Endothelial cell (in vitro differentiated cells): Measurements from ENCODE around the gene SEC11A. TPM values are rescaled to one million over a fixed set of nuclear protein-coding genes. Genes with fewer than 3 reads are reported as not detected.

ENCODE experiments used
- DNase-seq: peaks from one replicate; pipeline ENCODE4 v3.0.0; 2021; ENCODE audit warnings: low spot score
- H3K27ac Mint-ChIP-seq: one replicate; pipeline ENCODE4 v1.8.0; 2021; ENCODE audit warnings: mixed read lengths, inconsistent platforms; ENCODE audit not compliant: unreplicated experiment
- H3K27me3 Mint-ChIP-seq: one replicate; pipeline ENCODE4 v1.8.0; 2021; ENCODE audit warnings: mild to moderate bottlenecking, moderate library complexity, mixed read lengths, inconsistent platforms; ENCODE audit not compliant: unreplicated experiment
- H3K36me3 Mint-ChIP-seq: one replicate; pipeline ENCODE4 v1.8.0; 2021; ENCODE audit warnings: mild to moderate bottlenecking, low read depth, mixed read lengths, inconsistent platforms; ENCODE audit not compliant: unreplicated experiment
- H3K4me1 Mint-ChIP-seq: one replicate; pipeline ENCODE4 v1.8.0; 2021; ENCODE audit warnings: mild to moderate bottlenecking, mixed read lengths, inconsistent platforms; ENCODE audit not compliant: unreplicated experiment
- H3K4me3 Mint-ChIP-seq: one replicate; pipeline ENCODE4 v1.8.0; 2021; ENCODE audit warnings: mild to moderate bottlenecking, mixed read lengths, inconsistent platforms; ENCODE audit not compliant: unreplicated experiment
- H3K9me3 Mint-ChIP-seq: one replicate; pipeline ENCODE4 v1.8.0; 2021; ENCODE audit warnings: mixed read lengths, inconsistent platforms; ENCODE audit not compliant: unreplicated experiment
- long read RNA-seq: library from polyadenylated mRNA; unstranded; transcript quantifications from one replicate; pipeline ENCODE4 v2.0.0, GENCODE V29; 2020; ENCODE audit not compliant: unreplicated experiment
- total RNA-seq: library from RNA; stranded (reverse); fragmentation: NEBNext Ultra II Directional; extraction: Animal tissue kit (Norgen Biotek cat#: 25700); gene quantifications from one replicate; pipeline ENCODE4 v1.2.1, GENCODE V29; 2021; ENCODE audit not compliant: unreplicated experiment
- TF ChIP-seq, protein P1 (sequence below): fragments of 200-600 bp; sonication (generic); IDR thresholded peaks from one replicate; pipeline ENCODE4 v1.5.0; 2021; ENCODE audit warnings: antibody characterized with exemption; ENCODE audit not compliant: unreplicated experiment

The SEC11A gene
- 204 TPM for total RNA-seq
- long read RNA-seq, transcript SEC11A-205 (5 exons, 882 nt), result minor isoform, 7 of 179 reads
- long read RNA-seq, transcript SEC11A-201 (6 exons, 1,656 nt), result major isoform, 153 of 179 reads
- long read RNA-seq, transcript SEC11A-202 (7 exons, 1,223 nt), result minor isoform, 10 of 179 reads
- long read RNA-seq, partial matches to known transcripts, result 1 of 179 reads
- long read RNA-seq, other reads (novel, unspliced or antisense), result 4 of 179 reads

DNA sequence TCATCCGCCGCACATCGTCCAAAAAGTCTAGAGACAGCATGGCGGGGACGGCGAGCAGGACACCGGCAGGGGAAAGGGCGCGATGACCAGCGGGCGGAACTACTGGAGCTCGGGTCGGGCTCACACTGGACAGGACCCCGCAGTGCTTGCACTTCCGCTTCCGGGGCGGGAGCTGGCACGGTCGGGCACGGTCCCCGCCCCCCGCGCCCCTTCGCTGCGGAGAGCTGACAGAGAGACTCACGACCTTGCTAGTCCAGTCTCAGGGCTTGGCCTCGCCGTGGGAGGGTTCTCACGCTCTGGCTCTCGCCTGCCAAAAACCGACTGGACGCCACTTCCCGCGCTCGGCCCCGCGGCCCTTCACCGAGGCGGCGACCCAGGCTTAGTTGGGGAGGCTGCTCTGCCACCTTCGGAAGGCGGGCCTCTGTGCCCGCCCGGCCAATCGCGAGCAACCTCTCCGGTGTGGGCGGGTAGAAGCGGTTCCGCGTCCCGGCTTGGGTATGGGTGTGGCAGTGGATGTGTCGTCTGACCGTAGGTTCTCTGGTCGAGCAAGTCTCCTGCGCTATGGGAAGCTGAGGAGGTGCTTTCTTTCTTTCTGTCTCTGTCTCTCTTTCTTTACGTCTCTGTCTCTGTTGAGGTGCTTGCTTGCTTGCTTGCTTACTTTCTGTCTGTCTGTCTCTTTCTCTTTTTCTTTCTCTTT, at the start of gene SEC11A:
TSS of gene SEC11A (minus strand) at position 104 of the 697 bp plus-strand sequence. CDS start at position 40, 64 bp downstream.
- H3K4me3 Mint-ChIP-seq, result peak within 1 kb of the TSS; percentile 99
- peak; percentile 91 for DNase-seq
- H3K9me3 Mint-ChIP-seq, result no peaks in the 10 kb centered on the region
- TF ChIP-seq, protein P1, sequence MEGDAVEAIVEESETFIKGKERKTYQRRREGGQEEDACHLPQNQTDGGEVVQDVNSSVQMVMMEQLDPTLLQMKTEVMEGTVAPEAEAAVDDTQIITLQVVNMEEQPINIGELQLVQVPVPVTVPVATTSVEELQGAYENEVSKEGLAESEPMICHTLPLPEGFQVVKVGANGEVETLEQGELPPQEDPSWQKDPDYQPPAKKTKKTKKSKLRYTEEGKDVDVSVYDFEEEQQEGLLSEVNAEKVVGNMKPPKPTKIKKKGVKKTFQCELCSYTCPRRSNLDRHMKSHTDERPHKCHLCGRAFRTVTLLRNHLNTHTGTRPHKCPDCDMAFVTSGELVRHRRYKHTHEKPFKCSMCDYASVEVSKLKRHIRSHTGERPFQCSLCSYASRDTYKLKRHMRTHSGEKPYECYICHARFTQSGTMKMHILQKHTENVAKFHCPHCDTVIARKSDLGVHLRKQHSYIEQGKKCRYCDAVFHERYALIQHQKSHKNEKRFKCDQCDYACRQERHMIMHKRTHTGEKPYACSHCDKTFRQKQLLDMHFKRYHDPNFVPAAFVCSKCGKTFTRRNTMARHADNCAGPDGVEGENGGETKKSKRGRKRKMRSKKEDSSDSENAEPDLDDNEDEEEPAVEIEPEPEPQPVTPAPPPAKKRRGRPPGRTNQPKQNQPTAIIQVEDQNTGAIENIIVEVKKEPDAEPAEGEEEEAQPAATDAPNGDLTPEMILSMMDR, result no peak
- peaks cover 19% of the 10 kb centered on the region for H3K4me1 Mint-ChIP-seq
- H3K27ac Mint-ChIP-seq, result peak within 1 kb of the TSS; percentile 67
- H3K27me3 Mint-ChIP-seq, result peaks cover 3% of the 10 kb centered on the region
- peaks cover 4% of the 10 kb centered on the region for H3K36me3 Mint-ChIP-seq

DNA sequence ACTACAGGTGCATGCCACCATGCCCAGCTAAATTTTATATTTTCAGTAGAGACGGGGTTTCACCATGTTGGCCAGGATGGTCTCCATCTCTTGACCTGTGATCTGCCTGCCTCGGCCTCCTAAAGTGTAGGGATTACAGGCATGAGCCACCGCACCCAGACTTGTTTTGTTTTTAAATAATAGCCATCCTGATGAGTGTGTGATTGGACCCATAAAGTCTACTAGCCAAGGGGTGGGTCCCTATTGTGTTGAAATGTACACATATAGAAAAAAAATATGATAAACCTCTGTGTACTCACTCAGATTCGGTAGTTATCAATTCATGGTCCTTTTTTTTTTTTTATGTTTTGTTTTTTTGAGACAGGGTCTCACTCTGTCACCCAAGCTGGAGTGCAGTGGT, 49.7 kb upstream of the SEC11A start:
- peaks cover 6% of the 10 kb centered on the region for H3K36me3 Mint-ChIP-seq

DNA sequence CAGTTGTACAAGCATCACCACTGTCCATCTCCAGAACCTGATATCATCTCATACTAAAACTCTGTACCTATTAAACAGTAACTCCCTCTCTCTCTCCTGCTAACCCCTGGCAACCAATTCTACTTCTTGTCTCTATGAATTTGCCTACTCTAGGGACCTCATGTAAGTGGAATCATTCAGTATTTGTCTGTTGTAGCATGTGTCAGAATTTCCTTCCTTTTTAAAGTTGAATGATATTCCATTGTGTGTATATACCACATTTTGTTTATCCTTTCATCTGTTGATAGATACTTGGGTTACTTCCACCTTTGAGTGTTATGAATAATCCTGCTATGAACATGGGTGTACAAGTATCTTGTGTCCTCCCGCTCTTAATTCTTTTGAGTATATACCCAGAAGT, 49.0 kb upstream of the SEC11A start:
- no peaks in the 10 kb centered on the region for H3K4me1 Mint-ChIP-seq

More for the DNA sequence above, 49.7 kb upstream of the SEC11A start:
- H3K4me3 Mint-ChIP-seq, result no peak overlapping the region
- H3K27ac Mint-ChIP-seq, result peak overlapping the region; percentile 17
- H3K9me3 Mint-ChIP-seq, result no peaks in the 10 kb centered on the region
- no peaks in the 10 kb centered on the region for H3K27me3 Mint-ChIP-seq
- DNase-seq, result no peak
- TF ChIP-seq, protein P1, result no peak
- peaks cover under 1% of the 10 kb centered on the region for H3K4me1 Mint-ChIP-seq

DNA sequence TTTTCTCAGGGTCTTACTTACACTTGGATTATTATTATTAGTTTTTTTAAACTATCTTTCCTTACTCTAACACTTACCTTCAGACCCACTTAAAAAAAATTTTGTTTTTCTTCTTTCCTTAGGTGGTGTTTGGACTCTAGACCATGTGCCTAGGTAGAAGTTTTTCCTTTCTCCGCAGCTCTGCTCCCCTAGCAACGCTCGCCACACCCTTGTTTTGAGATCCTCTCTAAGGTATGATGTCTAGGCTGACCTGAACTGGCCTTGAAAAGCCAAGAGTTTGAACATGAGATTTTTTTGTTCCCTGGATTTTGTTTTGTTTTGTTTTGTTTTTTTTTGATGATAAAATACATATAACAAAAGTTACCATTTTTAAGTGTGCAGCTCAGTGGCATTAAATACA, 48.6 kb upstream of the SEC11A start:
- Mint-ChIP-seq H3K9me3 (no peaks in the 10 kb centered on the region), H3K4me3 (no peak overlapping the region), H3K27me3 (no peaks in the 10 kb centered on the region), H3K4me1 (no peaks in the 10 kb centered on the region), H3K36me3 (peaks cover 6% of the 10 kb centered on the region), H3K27ac (no peak overlapping the region)
- no peak for DNase-seq
- TF ChIP-seq, protein P1, result no peak

More for the DNA sequence above, 49.0 kb upstream of the SEC11A start:
- no peak overlapping the region for H3K4me3 Mint-ChIP-seq
- no peak overlapping the region for H3K27ac Mint-ChIP-seq
- peaks cover 6% of the 10 kb centered on the region for H3K36me3 Mint-ChIP-seq
- H3K27me3 Mint-ChIP-seq, result no peaks in the 10 kb centered on the region
- no peak for DNase-seq
- TF ChIP-seq, protein P1, result no peak
- H3K9me3 Mint-ChIP-seq, result no peaks in the 10 kb centered on the region
